Sigmoid colon (tissue), 4 donors: ENCODE data around the gene RPP25L.

Experiments used
- POLR2A ChIP-seq, 2 donors: fragments of 450-650 bp; IDR thresholded peaks; one replicate each; pipeline ENCODE4 v1.6.1; 2016; ENCODE audit warnings: antibody characterized with exemption in 2 of 2, mild to moderate bottlenecking in 2 of 2, moderate library complexity in 2 of 2
- POLR2AphosphoS5 ChIP-seq, 4 donors: sonication (generic); formaldehyde crosslinking; IDR thresholded peaks; one replicate each; pipeline ENCODE4 v1.6.1; 2017; ENCODE audit warnings: antibody characterized with exemption in 4 of 4
- TF ChIP-seq, protein P1 (sequence below), 4 experiments: fragments of 450-650 bp in 3 of 4; fragments of 200-600 bp in 1 of 4; IDR thresholded peaks; one replicate each; pipeline ENCODE4 v1.5.1; 2016 to 2019; ENCODE audit warnings: antibody characterized with exemption in 4 of 4, mild to moderate bottlenecking in 3 of 4, moderate library complexity in 2 of 4

DNA sequence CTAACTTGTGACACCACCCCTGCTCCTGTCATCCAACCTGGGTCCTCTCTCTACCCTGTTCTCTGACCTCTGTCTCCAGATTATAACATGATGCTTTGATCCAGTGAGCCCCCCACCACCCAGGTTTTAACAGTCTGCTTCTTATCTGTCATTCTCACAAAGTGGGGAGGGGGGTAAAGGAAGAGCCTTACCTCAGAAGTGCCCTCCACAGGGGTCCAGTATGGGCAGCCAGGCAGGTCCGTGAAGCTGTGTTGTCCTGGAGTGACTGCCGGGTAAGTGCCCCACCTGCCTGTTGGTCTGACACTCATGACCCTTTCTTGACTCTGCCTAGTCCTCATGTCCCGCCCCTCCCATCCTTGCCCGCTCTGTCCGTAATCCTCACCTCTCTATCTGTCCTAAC, 43.5 kb upstream of the RPP25L start:
- TF ChIP-seq POLR2AphosphoS5 (IDR thresholded peaks at IDR 0.05) = no peak
- TF ChIP-seq, protein P1, sequence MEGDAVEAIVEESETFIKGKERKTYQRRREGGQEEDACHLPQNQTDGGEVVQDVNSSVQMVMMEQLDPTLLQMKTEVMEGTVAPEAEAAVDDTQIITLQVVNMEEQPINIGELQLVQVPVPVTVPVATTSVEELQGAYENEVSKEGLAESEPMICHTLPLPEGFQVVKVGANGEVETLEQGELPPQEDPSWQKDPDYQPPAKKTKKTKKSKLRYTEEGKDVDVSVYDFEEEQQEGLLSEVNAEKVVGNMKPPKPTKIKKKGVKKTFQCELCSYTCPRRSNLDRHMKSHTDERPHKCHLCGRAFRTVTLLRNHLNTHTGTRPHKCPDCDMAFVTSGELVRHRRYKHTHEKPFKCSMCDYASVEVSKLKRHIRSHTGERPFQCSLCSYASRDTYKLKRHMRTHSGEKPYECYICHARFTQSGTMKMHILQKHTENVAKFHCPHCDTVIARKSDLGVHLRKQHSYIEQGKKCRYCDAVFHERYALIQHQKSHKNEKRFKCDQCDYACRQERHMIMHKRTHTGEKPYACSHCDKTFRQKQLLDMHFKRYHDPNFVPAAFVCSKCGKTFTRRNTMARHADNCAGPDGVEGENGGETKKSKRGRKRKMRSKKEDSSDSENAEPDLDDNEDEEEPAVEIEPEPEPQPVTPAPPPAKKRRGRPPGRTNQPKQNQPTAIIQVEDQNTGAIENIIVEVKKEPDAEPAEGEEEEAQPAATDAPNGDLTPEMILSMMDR (IDR thresholded peaks at IDR 0.05) = no peak
- TF ChIP-seq POLR2A (IDR thresholded peaks at IDR 0.05) = no peak
